ENCODE measurements around the gene COPZ1. TPM values are rescaled to one million over a fixed set of nuclear protein-coding genes. Genes with fewer than 3 reads are reported as not detected.
"Not testable (repeated sequence)": the region's sequence is repeated elsewhere in the genome, so short reads cannot be mapped to it uniquely, and the experiment has no call there.

The COPZ1 gene
- total RNA-seq, 1 donor from 2014 or later, result 101 TPM

- Mint-ChIP-seq H3K27ac (ENCODE audit: unreplicated experiment) (peak overlapping the region; percentile 33), H3K36me3 (ENCODE audit: low read depth) (peaks cover 23% of the 10 kb centered on the region), H3K27me3 (ENCODE audit: low read depth) (no peaks in the 10 kb centered on the region), H3K9me3 (ENCODE audit: low read depth) (no peaks in the 10 kb centered on the region), H3K4me3 (ENCODE audit: unreplicated experiment) (no peak overlapping the region), H3K4me1 (ENCODE audit: low read depth) (peaks cover 28% of the 10 kb centered on the region)
- no peak for DNase-seq (ENCODE audit: low spot score)
- no peak for TF ChIP-seq CTCF (IDR thresholded peaks at IDR 0.05)
Measured at GRCh38 chr12:54352022-54352531, 27.1 kb downstream of the COPZ1 start.

- no peak for DNase-seq (ENCODE audit: low spot score)
- no peak for TF ChIP-seq CTCF (IDR thresholded peaks at IDR 0.05)
- Mint-ChIP-seq H3K4me1 (ENCODE audit: low read depth) (peaks cover 31% of the 10 kb centered on the region), H3K27me3 (ENCODE audit: low read depth) (no peaks in the 10 kb centered on the region), H3K27ac (ENCODE audit: unreplicated experiment) (peak overlapping the region; percentile 17), H3K4me3 (ENCODE audit: unreplicated experiment) (no peak overlapping the region), H3K9me3 (ENCODE audit: low read depth) (no peaks in the 10 kb centered on the region), H3K36me3 (ENCODE audit: low read depth) (peaks cover 14% of the 10 kb centered on the region)
Measured at GRCh38 chr12:54352891-54353874, 28.3 kb downstream of the COPZ1 start.

GRCh38 chr12:54354271-54354670 is 29.3 kb downstream of the COPZ1 start:
- DNase-seq (ENCODE audit: low spot score); H3K9me3 Mint-ChIP-seq (ENCODE audit: low read depth); H3K27ac Mint-ChIP-seq (ENCODE audit: unreplicated experiment); H3K4me3 Mint-ChIP-seq (ENCODE audit: unreplicated experiment); H3K27me3 Mint-ChIP-seq (ENCODE audit: low read depth): not testable (repeated sequence)
- peaks cover 11% of the 10 kb centered on the region for H3K36me3 Mint-ChIP-seq (ENCODE audit: low read depth)
- H3K4me1 Mint-ChIP-seq (ENCODE audit: low read depth), result peaks cover 31% of the 10 kb centered on the region

- TF ChIP-seq CTCF (IDR thresholded peaks at IDR 0.05), result no peak
- H3K9me3 Mint-ChIP-seq (ENCODE audit: low read depth), result no peaks in the 10 kb centered on the region
- H3K36me3 Mint-ChIP-seq (ENCODE audit: low read depth), result peaks cover 5% of the 10 kb centered on the region
- no peak for DNase-seq (ENCODE audit: low spot score)
- H3K4me3 Mint-ChIP-seq (ENCODE audit: unreplicated experiment), result no peak overlapping the region
- H3K4me1 Mint-ChIP-seq (ENCODE audit: low read depth), result peaks cover 31% of the 10 kb centered on the region
- peak overlapping the region; percentile 50 for H3K27ac Mint-ChIP-seq (ENCODE audit: unreplicated experiment)
- H3K27me3 Mint-ChIP-seq (ENCODE audit: low read depth), result no peaks in the 10 kb centered on the region
Measured at GRCh38 chr12:54355104-54355815, 30.3 kb downstream of the COPZ1 start.

- Mint-ChIP-seq H3K27ac (ENCODE audit: unreplicated experiment) (peak overlapping the region; percentile 30), H3K9me3 (ENCODE audit: low read depth) (no peaks in the 10 kb centered on the region), H3K36me3 (ENCODE audit: low read depth) (no peaks in the 10 kb centered on the region), H3K27me3 (ENCODE audit: low read depth) (no peaks in the 10 kb centered on the region), H3K4me3 (ENCODE audit: unreplicated experiment) (no peak overlapping the region), H3K4me1 (ENCODE audit: low read depth) (peaks cover 27% of the 10 kb centered on the region)
- TF ChIP-seq CTCF (IDR thresholded peaks at IDR 0.05), result no peak
- DNase-seq (ENCODE audit: low spot score), result no peak
Measured at GRCh38 chr12:54356228-54356627, 31.3 kb downstream of the COPZ1 start.
